ENCODE measurements around the gene UTS2.

DNA sequence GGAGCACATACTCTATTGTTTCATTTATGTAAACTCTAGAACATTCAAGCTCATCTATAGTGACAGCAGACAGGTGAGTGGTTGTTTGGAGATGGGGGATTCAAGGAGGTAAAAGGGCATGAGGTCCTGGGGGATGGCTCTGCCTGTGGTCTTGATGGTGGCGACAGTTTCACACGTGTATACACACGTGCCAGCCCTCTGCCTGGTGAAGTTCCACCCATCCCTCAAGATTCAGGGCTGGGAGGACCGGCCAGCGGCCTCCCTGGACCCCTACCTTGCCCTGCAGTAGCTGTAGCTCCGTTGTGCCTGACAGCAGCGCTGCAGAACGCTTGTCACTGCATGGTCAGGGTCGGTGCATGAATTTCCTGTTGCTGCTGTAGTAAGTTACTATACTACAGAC is 38.9 kb upstream of the UTS2 start:
- TF ChIP-seq, protein P1, sequence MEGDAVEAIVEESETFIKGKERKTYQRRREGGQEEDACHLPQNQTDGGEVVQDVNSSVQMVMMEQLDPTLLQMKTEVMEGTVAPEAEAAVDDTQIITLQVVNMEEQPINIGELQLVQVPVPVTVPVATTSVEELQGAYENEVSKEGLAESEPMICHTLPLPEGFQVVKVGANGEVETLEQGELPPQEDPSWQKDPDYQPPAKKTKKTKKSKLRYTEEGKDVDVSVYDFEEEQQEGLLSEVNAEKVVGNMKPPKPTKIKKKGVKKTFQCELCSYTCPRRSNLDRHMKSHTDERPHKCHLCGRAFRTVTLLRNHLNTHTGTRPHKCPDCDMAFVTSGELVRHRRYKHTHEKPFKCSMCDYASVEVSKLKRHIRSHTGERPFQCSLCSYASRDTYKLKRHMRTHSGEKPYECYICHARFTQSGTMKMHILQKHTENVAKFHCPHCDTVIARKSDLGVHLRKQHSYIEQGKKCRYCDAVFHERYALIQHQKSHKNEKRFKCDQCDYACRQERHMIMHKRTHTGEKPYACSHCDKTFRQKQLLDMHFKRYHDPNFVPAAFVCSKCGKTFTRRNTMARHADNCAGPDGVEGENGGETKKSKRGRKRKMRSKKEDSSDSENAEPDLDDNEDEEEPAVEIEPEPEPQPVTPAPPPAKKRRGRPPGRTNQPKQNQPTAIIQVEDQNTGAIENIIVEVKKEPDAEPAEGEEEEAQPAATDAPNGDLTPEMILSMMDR (IDR thresholded peaks at IDR 0.05; ENCODE audit: low read depth, low read length), result no peak
- TF ChIP-seq EZH2phosphoT487 (IDR thresholded peaks at IDR 0.05; ENCODE audit: low read depth), result no peak

All from OCI-LY3 (cell line).